Measurements from ENCODE around the gene PRKCE.

The PRKCE gene

DNA sequence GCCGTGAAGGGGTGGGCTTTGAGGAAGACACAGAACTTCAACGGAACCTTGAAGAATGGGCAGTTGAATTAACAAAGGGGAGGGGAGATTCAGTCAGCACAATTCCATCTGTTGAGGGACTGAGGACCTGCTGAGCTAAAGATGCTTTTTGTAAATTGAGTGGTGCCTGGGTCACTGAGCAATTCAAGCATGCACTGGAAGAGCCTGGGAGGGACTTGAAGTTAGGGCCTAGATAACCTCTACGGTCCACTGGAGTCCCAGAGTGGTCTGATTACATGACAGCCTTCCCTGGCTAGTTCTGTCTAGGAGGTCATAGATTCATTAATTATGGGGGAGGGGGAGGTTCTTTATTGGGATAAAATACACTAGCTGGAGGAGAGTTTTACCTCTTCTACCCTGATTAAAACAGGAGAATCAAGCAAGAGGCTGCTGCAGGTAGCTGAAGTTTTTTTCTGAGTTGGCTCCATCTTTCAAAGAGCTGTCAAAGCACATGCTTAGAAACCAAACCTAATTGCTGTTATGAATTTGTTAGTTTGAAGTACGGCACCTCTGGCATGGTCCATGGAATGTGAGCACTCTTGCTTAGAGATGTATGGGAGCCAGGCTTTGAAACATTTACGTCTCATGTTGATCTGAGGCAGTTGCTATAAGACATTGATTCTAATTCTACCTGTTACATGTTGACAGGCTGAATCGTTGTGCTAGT, 290.2 kb downstream of the PRKCE start:
- DNase-seq, result no peak
- in situ Hi-C loops (cut with HindIII; ENCODE audit: low pct_ligation_motif_present, low pct_unique_long_range_greater_than_20kb, low sequenced_read_pairs), result loop anchor here (25.0 kb wide), 1 partner anchor 304 kb away; no protein-coding TSS in a partner anchor

DNA sequence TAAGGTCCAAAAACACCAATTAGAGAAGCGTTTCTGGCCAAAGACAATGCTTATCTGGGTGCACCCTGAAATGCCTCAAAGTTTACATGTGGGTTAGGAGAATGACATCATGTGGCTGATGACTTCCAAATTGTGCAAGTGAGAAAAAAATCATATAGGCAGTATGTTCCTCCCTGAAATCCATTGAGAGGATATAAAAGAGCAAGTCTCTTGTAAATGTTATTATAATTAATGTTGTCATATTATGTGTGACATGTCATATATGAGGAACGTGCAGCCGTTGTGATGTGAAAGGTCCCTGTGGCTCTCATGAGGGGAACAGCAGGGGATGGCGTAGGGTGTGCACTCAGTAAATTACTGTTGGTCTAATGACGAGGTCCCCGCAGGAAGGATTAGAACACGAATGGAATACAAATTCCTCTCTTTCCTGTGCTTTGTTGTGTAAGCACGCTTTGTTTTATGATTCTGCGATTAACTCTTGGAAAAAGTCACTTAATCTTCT, 290.8 kb downstream of the PRKCE start:
- DNase-seq, result no peak
- in situ Hi-C loops (cut with HindIII; ENCODE audit: low pct_ligation_motif_present, low pct_unique_long_range_greater_than_20kb, low sequenced_read_pairs), result loop anchor here (25.0 kb wide), 1 partner anchor 305 kb away; no protein-coding TSS in a partner anchor

DNA sequence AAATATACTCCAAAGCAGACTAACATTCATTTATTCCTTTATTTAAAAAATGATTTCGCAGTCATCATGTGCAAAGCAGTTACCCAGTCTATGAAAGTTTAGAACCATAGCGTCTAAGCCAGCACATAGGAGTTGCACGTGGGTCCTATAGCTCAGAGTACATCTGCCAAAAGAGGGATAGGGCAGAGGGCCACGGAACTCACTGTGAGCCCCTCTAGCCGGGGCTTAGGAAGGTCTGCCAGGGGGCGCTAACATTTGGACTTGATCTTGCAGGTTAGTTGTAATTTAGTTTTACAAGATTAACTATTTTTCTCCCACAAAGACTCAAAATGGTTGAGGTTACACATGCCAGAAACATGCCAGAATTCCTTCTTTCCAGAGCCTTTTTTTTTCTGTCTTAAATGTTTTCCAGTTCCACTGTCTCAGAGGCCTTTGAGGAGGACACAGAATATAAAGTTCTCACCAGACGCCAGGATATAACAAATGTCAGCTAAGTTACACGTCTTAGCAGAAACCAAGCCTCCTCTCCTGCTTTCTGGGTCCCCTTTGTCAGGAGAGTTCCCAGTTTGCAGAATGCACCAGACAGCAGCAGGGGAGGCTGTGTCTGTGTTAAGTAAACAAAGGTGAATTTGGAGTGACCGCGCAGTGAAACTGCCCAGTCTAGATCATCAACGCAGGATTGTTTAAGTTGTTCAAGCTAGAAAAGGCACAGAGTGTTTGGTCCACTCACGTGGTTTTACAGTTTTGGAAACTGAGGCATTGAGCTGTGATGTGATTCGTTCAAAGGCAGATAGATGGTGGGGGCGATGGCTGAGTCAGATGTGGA, 292.0 kb downstream of the PRKCE start:
- in situ Hi-C loops (cut with HindIII; ENCODE audit: low pct_ligation_motif_present, low pct_unique_long_range_greater_than_20kb, low sequenced_read_pairs), result loop anchor here (25.0 kb wide), 1 partner anchor 306 kb away; no protein-coding TSS in a partner anchor
- DNase-seq, result no peak

DNA sequence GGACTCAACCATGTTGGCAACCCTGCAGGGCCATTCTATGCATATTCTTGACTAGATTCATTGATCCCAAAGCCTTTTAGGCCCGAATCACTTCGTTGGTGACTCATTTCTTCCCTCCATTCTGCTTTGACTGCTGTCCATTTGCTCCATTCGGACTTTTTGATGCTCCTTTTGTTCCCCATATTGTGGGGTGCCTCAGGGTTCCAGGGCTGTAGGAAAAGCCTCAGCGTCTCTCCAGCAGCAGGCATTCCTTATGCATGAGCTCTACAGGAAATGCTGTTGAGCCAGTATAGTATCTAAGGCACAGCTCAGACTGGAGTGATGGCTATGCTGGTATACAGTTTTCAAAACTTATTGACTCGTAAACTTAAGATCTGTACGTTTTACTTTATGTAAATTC, 292.6 kb downstream of the PRKCE start:
- DNase-seq, result peak; percentile 60
- in situ Hi-C loops (cut with HindIII; ENCODE audit: low pct_ligation_motif_present, low pct_unique_long_range_greater_than_20kb, low sequenced_read_pairs), result loop anchor here (25.0 kb wide), 1 partner anchor 307 kb away; no protein-coding TSS in a partner anchor

DNA sequence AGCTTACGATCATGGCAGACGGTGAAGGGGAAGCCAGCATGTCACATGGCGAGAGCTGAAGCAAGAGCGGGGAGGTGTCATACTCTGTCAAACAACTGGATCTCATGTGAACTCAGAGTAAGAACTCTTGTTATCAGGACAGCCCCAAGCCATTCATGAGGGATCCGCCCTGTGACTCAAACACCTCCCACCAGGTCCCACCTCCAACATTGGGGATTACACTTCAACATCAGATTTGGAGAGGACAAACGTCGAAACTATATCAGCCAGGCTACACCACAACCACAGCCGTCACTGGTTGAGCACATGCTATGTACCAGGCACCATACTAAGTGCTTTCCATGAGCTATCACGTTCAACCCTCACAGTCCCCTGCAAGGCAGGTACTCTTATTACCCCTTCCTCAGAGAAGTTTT, 293.8 kb downstream of the PRKCE start:
- in situ Hi-C loops (cut with HindIII; ENCODE audit: low pct_ligation_motif_present, low pct_unique_long_range_greater_than_20kb, low sequenced_read_pairs), result loop anchor here (25.0 kb wide), 1 partner anchor 308 kb away; no protein-coding TSS in a partner anchor
- DNase-seq, result no peak

DNA sequence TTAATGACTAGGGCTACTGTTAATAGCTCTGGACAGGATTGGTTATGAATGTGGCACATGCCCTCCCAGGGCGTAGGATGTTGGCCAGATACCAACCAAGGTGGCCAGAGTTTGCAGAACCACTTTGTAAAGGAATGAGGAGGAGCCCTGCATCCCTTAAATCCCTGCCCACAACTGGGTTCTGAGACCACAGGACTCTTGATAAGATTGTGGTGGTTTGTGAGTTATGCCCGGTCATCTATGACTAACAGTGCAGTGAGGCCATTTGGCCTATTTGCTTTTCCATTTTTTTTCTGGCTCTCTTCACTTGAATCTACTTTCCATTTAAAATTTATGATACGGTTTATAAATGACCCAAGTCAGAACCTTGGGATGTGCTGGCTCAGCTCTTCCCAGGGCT, 294.5 kb downstream of the PRKCE start:
- DNase-seq, result peak; percentile 84
- in situ Hi-C loops (cut with HindIII; ENCODE audit: low pct_ligation_motif_present, low pct_unique_long_range_greater_than_20kb, low sequenced_read_pairs), result loop anchor here (25.0 kb wide), 1 partner anchor 309 kb away; no protein-coding TSS in a partner anchor

DNA sequence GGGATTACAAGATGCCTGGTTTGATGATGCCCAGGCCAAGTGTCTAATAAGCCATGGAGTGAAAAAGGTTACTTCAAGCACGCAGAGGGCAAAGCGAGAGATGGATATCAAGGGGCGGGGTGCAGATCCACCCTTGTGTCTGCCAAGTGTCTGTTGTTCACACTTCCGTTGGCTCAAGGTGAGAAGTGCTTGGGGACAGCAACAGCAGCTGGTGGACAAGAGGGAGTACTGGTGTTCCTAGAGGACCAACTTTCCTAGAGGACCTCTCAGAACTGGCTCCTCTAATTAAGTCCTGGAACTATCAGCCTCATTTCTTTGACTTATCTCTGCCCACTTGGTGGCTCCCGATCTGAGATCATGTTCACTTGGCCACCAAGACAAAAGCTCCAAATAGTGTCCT, 299.1 kb downstream of the PRKCE start:
- in situ Hi-C loops (cut with HindIII; ENCODE audit: low pct_ligation_motif_present, low pct_unique_long_range_greater_than_20kb, low sequenced_read_pairs), result no loop called here
- DNase-seq, result no peak

DNA sequence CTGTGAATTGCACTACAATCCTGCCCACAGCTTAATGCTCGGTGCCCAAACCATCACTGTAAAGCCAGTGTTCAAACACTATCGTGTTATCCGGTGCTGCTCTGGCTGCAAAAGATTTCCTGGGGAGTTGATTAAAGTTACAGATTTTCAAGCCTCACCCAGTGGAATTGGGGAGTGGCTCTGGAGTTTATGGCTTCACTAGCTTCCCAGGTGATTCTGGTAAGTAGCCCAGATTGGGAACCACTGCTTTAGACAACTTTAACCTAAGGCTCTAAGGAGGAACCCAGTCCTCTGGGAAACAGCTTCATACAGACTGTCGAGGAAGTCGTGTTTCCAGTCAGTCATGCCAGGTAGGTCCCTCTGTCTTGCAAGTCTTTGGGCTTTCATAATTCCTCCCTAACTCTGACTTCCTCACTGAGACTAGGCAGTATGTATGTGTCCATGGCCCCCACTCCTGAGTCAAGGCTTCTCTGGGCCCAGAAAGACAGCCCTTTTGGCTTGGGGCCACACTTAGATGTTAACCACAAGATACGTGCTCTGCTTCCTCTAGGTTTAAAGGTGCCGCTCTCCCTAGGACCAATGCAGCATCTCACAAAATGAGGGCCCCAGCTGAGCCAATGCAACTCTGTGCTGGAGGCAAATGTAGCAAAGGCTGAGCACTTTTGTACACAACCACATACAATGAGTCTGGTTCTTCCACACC, 299.7 kb downstream of the PRKCE start:
- DNase-seq, result no peak
- in situ Hi-C loops (cut with HindIII; ENCODE audit: low pct_ligation_motif_present, low pct_unique_long_range_greater_than_20kb, low sequenced_read_pairs), result no loop called here

DNA sequence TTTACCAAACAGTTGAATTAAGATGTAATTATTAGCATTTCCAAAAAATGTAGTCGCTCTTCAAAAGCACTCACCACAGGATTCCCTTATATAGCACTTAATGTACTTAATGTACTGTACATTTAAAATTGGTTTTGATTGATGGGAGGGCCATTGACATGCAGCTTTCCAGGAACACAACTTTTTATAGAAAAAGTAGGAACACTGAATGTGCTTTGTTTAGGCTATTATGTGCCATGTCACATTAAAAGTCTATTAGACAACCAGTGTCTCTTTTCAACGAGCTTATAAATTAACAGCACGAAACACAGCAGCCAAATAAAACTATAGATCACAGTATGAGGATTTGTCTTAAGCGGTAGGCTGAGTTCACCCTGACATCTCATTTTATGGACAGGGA, 301.1 kb downstream of the PRKCE start:
- in situ Hi-C loops (cut with HindIII; ENCODE audit: low pct_ligation_motif_present, low pct_unique_long_range_greater_than_20kb, low sequenced_read_pairs), result no loop called here
- no peak for DNase-seq

DNA sequence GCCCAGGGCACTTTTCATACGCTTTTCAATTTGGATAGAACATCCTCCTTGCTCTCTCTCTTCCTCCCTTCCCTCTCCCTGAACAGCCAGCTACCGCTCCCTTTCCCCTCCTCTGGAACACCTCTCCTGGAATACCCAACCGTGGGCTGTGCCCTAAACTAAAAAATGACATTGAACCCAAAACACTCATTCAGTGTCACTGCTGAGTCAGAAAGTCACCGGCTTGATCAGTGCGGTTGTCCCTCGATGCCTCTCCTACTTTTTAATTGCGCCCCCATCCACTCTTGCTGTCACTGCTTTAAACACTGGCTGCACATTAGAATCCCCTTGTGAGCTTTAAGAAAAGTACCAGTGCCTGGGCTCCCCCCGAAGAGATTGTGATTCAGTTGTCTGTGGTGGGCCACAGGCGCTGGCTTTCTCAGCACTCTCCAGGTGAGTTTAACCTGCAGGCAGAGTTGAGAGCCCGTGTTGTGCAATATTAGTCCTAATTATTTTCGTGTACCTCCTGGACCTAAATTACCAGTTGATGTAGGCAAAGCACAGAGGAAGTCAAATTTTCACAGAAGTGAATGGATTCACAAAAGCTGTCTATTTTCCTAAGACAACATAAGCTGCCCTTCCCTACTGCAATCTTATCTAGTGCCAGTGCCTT, 302.0 kb downstream of the PRKCE start:
- no peak for DNase-seq

DNA sequence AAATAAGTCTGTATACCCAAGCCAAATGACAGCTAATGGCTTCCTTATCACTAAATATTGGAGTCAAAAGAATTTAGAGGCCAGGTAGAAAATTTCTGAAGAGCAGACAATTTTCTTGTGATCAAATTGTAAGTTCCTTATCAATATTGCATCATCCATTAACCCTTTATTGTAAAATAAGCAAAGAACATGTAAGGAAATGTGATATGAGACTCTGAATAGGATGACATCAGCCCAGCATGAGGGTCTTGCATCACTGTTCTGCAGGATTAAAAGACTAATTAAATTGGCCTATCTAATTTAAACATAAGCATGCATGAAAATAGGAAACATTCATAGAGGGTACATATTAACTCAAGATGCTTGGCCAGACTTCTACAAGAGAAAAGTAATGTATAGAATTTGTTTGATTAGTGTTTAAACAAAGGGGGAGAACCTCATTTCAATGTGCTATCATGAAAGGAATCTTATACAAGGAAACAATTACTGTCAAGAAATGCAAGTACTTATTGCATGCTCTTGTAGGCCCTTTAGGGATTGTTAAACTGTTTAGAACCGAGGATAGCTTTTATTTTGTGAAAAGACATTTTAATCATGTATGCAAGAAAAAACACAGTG, 302.9 kb downstream of the PRKCE start:
- in situ Hi-C loops (cut with HindIII; ENCODE audit: low pct_ligation_motif_present, low pct_unique_long_range_greater_than_20kb, low sequenced_read_pairs), result no loop called here
- no peak for DNase-seq

More for the DNA sequence above, 302.0 kb downstream of the PRKCE start:
- in situ Hi-C loops (cut with HindIII; ENCODE audit: low pct_ligation_motif_present, low pct_unique_long_range_greater_than_20kb, low sequenced_read_pairs), result no loop called here

DNA sequence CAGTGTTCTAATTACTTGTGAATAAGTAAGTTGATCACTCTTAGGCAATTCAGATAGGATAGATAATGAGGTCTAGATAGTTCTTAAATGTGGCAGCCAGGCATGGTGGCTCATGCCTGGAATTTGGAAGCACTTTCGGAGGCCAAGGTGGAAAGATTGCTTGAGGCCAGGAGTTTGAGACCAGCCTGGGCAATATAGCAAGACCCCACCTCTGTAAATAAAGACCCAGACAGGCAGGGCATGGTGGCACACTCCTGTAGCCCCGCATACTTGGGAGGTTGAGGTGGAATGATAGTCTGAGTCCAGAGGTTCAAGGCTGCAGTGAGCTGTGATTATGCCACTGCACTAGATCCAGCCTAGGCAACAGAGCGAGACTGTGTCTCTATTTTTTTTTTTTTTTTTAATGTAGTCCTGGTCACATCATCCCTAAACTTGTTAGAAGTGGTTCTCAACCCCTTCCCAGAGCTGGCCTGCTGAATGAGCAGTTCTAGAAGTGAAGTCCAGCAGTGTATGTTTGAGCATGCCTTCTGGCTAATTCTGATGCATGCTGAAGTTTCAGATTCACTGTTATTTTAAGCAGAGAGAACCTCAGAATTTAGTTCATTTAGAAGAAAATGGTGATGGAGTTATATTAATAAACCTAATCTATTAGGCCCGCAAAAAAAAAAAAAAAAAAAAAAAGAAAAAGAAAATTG, 306.2 kb downstream of the PRKCE start:
- in situ Hi-C loops (cut with HindIII; ENCODE audit: low pct_ligation_motif_present, low pct_unique_long_range_greater_than_20kb, low sequenced_read_pairs), result no loop called here
- DNase-seq, result no peak

DNA sequence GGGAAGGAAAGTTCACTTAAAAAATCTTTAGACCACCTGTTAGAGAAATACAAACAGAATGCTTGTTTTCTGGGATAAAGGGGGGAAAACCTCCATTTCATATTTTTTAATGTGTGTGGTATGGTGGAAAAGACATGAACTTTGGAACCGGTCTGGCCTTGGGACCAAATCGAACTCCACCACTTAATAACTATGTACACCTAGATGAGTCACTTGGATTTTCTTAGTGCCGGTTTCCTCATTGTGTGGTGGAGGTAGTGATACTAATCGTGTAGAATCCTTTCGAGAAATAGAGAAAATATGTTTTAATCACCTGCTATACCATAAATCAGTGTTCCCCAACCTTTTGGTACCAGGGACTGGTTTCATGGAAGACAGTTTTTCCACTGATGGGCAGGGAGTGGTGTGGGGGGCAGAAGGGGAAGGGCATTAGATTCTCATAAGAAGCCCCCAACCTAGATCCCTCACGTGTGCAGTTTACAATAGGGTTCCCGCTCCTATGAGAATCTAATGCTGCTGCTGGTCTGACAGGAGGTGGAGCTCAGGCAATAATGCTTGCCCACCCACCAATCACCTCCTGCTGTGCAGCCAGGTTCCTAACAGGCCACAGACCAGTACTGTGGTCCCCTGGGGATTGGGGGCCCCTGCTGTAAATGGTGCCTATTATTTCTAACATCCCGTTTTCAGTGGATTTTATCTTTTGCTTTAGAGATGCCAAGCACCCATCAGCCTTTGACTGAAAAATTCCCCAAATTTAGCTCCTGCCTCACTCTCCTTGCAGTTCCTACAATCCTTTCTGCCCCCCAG, 308.8 kb downstream of the PRKCE start:
- DNase-seq, result no peak
- in situ Hi-C loops (cut with HindIII; ENCODE audit: low pct_ligation_motif_present, low pct_unique_long_range_greater_than_20kb, low sequenced_read_pairs), result no loop called here

DNA sequence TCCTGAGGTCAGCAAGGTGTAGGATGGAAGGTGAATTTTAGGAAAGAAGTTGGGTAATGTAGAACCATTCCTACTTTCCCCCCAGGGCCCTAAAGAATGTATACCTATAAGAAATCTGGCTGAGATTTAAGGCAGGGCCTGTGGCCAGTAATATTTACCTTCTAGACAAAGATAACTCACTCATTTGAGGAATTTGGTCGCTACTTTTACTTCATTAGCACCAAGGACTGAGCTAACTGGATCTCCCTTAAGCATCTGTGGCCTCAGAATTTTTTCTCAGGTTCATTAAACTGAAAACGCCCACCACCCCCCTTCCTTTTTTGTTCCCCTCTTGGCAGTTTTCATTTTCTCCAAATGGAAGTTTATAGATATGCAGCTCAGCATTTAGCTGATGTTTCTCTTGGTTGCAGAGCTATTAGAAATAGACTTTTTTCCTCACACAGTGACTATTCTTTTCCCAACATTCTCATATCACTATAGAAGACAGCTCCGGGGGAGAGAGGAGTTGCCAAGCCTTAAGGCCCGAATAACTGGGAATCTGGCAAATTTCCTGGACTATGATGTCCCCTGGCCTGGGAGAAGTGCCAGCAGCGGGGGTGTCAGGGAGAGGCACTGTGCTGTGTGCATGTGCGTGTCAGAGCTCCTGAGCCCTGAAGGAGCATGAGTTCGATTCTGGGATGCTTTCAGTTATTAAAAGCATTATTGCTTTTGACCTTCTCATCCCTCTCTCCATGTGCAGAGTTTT, 310.9 kb downstream of the PRKCE start:
- DNase-seq, result peak; percentile 46
- in situ Hi-C loops (cut with HindIII; ENCODE audit: low pct_ligation_motif_present, low pct_unique_long_range_greater_than_20kb, low sequenced_read_pairs), result no loop called here

DNA sequence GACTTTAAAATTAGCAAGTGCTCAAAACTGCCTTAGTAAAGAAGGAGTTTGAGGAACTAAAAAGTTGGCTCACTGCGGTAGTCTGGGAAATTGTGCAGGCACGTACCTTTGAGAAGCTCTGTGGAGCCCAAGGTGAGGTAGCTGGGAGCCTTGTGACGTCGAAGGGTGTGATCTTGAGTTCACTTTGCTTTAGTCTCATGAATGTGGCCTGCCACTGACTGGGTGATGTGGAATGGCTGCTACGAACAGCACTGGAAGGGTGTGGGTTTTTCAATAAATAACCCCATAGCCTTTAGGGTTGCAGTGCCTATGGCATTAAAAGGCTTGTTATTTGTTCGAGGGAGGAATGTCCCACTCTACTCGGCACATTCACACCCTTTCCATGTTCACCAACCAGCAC, 312.3 kb downstream of the PRKCE start:
- DNase-seq, result no peak
- in situ Hi-C loops (cut with HindIII; ENCODE audit: low pct_ligation_motif_present, low pct_unique_long_range_greater_than_20kb, low sequenced_read_pairs), result no loop called here

DNA sequence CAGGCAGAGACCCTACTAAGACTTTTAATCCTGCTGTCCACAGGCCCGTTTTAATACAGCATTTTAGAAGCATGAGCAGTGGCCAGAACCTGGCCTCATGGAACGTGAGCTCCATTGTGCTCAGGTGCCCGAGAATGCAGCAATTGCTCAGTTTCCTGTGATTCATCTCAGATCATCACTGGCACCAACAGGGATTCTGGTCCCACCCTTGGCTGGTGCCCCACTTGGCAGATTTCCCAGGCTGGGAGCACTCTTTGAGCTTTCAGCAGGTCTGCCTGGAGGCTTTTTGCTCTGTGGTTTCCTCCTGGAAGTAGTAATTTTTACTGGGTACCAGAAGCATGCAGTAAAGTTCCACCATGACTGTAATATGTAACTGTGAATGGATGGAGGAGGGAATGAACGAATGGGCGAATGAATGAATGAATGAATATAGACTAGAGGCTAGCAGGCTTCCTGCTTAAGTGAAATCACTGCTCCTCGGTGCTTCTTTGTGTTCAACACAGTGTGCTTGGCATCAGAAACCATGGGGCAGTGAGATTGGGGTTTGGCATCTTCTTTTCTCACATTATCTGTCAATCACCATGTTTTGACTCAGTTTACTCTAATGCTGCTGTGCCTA, 312.9 kb downstream of the PRKCE start:
- DNase-seq, result peak; percentile 95
- in situ Hi-C loops (cut with HindIII; ENCODE audit: low pct_ligation_motif_present, low pct_unique_long_range_greater_than_20kb, low sequenced_read_pairs), result no loop called here
